ENCODE data around the gene ZNF479.

DNA sequence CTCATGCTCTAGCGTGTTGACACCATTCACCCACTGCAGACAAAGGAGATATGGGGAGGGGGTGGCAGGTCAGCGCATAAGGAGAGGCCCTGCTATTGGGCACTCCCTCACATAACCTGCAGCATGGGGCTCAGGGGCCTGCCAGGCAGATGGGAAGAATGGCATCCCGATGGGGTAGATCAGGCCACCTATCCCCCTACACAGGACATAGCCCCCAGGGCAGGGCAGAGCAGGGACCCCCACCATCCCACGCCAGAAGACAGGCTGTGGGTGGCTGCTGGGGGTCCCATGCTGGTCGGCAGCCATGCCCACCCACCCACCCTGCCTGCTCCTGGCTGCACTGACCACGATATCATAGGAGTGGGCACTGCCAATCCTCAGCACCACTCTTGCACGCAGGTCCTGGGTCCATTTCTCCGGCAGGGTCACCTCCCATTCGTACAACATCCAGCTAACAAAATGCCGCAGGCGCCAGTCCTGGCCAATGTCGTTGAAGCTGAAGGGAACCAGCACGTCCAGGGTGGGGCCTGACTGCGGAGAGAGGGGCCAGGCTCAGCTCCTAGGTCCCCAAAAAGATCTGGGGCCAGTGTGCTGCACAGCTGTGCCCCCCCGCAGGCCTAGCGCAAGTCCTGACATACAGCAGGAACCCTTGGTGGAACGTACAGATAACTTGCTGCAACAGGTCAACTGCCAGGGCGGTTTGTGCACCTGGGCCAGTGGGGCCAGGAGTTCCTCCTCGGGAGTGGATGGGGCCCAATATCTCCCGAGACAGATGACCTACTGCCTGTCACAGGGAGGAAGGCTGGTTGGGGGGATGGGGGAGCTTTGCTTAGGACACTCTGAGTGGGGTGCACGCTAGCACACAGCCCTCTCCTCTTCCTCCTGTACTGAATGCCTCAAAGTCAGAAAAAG, 45.9 kb upstream of the ZNF479 start:
- TF ChIP-seq POLR2AphosphoS5 (IDR thresholded peaks at IDR 0.05; ENCODE audit: insufficient read depth, low read depth, low read length) (no peak), CTCF (IDR thresholded peaks at IDR 0.05; ENCODE audit: extremely low read depth in 1 of 2, insufficient read depth in 1 of 2, low read depth in 1 of 2, low read length in 2 of 2) (no peak), POLR2A (IDR thresholded peaks at IDR 0.05; ENCODE audit: low read depth, low read length) (no peak), EZH2 (IDR thresholded peaks at IDR 0.05; ENCODE audit: borderline replicate concordance, low read depth, low read length, severe bottlenecking) (no peak), FOS (IDR thresholded peaks at IDR 0.05; ENCODE audit: borderline replicate concordance, insufficient read depth, low read length) (no peak)
- TF ChIP-seq, protein P1, sequence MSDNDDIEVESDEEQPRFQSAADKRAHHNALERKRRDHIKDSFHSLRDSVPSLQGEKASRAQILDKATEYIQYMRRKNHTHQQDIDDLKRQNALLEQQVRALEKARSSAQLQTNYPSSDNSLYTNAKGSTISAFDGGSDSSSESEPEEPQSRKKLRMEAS (IDR thresholded peaks at IDR 0.05; ENCODE audit: insufficient read depth, insufficient read length) = no peak
